ENCODE data around the gene ABCA10.

Gene ABCA10

GRCh38 chr17:69232650-69233049, 4.0 kb upstream of the ABCA10 start:
- DNase-seq (ENCODE audit: insufficient read length, low spot score) (no peak), FAIRE-seq (no peak)
- TF ChIP-seq POU2F2 (IDR thresholded peaks at IDR 0.05; ENCODE audit: low read depth, low read length) (no peak), POLR2AphosphoS5 (IDR thresholded peaks at IDR 0.05; ENCODE audit: low read depth, low read length) (no peak), PAX5 (IDR thresholded peaks at IDR 0.05; ENCODE audit: insufficient read depth, low read length, severe bottlenecking) (no peak), SPI1 (IDR thresholded peaks at IDR 0.05; ENCODE audit: low read depth, low read length) (no peak), TAF1 (IDR thresholded peaks at IDR 0.05; ENCODE audit: low read depth, low read length) (no peak), POLR2A (IDR thresholded peaks at IDR 0.05; ENCODE audit: low read depth, low read length) (no peak)

- no peak for DNase-seq (ENCODE audit: insufficient read length, low spot score)
- no peak for FAIRE-seq
- TF ChIP-seq POLR2AphosphoS5 (IDR thresholded peaks at IDR 0.05; ENCODE audit: low read depth, low read length) (no peak), POU2F2 (IDR thresholded peaks at IDR 0.05; ENCODE audit: low read depth, low read length) (no peak), POLR2A (IDR thresholded peaks at IDR 0.05; ENCODE audit: low read depth, low read length) (no peak), SPI1 (IDR thresholded peaks at IDR 0.05; ENCODE audit: low read depth, low read length) (no peak), PAX5 (IDR thresholded peaks at IDR 0.05; ENCODE audit: insufficient read depth, low read length, severe bottlenecking) (no peak), TAF1 (IDR thresholded peaks at IDR 0.05; ENCODE audit: low read depth, low read length) (no peak)
Measured at GRCh38 chr17:69231521-69231920, 2.9 kb upstream of the ABCA10 start.

- TF ChIP-seq POLR2AphosphoS5 (IDR thresholded peaks at IDR 0.05; ENCODE audit: low read depth, low read length) (no peak), POU2F2 (IDR thresholded peaks at IDR 0.05; ENCODE audit: low read depth, low read length) (no peak), POLR2A (IDR thresholded peaks at IDR 0.05; ENCODE audit: low read depth, low read length) (no peak)
- DNase-seq (ENCODE audit: insufficient read length, low spot score): no peak
- FAIRE-seq: no peak
Measured at GRCh38 chr17:69230939-69231338, 2.3 kb upstream of the ABCA10 start.

GRCh38 chr17:69228018-69228417, 606 bp downstream of the ABCA10 start:
- TF ChIP-seq POLR2AphosphoS5 (IDR thresholded peaks at IDR 0.05; ENCODE audit: low read depth, low read length): no peak
- no peak for TF ChIP-seq POLR2A (IDR thresholded peaks at IDR 0.05; ENCODE audit: low read depth, low read length)
- no peak for TF ChIP-seq TAF1 (IDR thresholded peaks at IDR 0.05; ENCODE audit: low read depth, low read length)
- no peak for TF ChIP-seq POU2F2 (IDR thresholded peaks at IDR 0.05; ENCODE audit: low read depth, low read length)
- no peak for TF ChIP-seq PAX5 (IDR thresholded peaks at IDR 0.05; ENCODE audit: insufficient read depth, low read length, severe bottlenecking)
- no peak for TF ChIP-seq SPI1 (IDR thresholded peaks at IDR 0.05; ENCODE audit: low read depth, low read length)
- DNase-seq (ENCODE audit: insufficient read length, low spot score) (no peak), FAIRE-seq (no peak)

- DNase-seq (ENCODE audit: insufficient read length, low spot score): no peak
- TF ChIP-seq POLR2AphosphoS5 (IDR thresholded peaks at IDR 0.05; ENCODE audit: low read depth, low read length) (no peak), SPI1 (IDR thresholded peaks at IDR 0.05; ENCODE audit: low read depth, low read length) (no peak), PAX5 (IDR thresholded peaks at IDR 0.05; ENCODE audit: insufficient read depth, low read length, severe bottlenecking) (no peak), TAF1 (IDR thresholded peaks at IDR 0.05; ENCODE audit: low read depth, low read length) (no peak), POU2F2 (IDR thresholded peaks at IDR 0.05; ENCODE audit: low read depth, low read length) (no peak), POLR2A (IDR thresholded peaks at IDR 0.05; ENCODE audit: low read depth, low read length) (no peak)
- FAIRE-seq: peak; percentile 5
Measured at GRCh38 chr17:69227541-69227940, 1.1 kb downstream of the ABCA10 start.

- FAIRE-seq (peak; percentile 86), DNase-seq (ENCODE audit: insufficient read length, low spot score) (no peak)
- TF ChIP-seq SPI1 (IDR thresholded peaks at IDR 0.05; ENCODE audit: low read depth, low read length) (peak; percentile 64), POU2F2 (IDR thresholded peaks at IDR 0.05; ENCODE audit: low read depth, low read length) (no peak)
Measured at GRCh38 chr17:69223809-69224208, 4.8 kb downstream of the ABCA10 start.

GRCh38 chr17:69222707-69223258, 5.8 kb downstream of the ABCA10 start:
- no peak for DNase-seq (ENCODE audit: insufficient read length, low spot score)
- no peak for FAIRE-seq
- no peak for TF ChIP-seq SPI1 (IDR thresholded peaks at IDR 0.05; ENCODE audit: low read depth, low read length)
- no peak for TF ChIP-seq POLR2AphosphoS5 (IDR thresholded peaks at IDR 0.05; ENCODE audit: low read depth, low read length)
- TF ChIP-seq TAF1 (IDR thresholded peaks at IDR 0.05; ENCODE audit: low read depth, low read length): no peak
- TF ChIP-seq POLR2A (IDR thresholded peaks at IDR 0.05; ENCODE audit: low read depth, low read length): no peak
- TF ChIP-seq PAX5 (IDR thresholded peaks at IDR 0.05; ENCODE audit: insufficient read depth, low read length, severe bottlenecking): no peak
- no peak for TF ChIP-seq POU2F2 (IDR thresholded peaks at IDR 0.05; ENCODE audit: low read depth, low read length)

GRCh38 chr17:69220098-69220497, 8.5 kb downstream of the ABCA10 start:
- DNase-seq (ENCODE audit: insufficient read length, low spot score) (no peak), FAIRE-seq (no peak)
- TF ChIP-seq SPI1 (IDR thresholded peaks at IDR 0.05; ENCODE audit: low read depth, low read length) (no peak), PAX5 (IDR thresholded peaks at IDR 0.05; ENCODE audit: insufficient read depth, low read length, severe bottlenecking) (no peak), TAF1 (IDR thresholded peaks at IDR 0.05; ENCODE audit: low read depth, low read length) (no peak), POU2F2 (IDR thresholded peaks at IDR 0.05; ENCODE audit: low read depth, low read length) (no peak), POLR2A (IDR thresholded peaks at IDR 0.05; ENCODE audit: low read depth, low read length) (no peak), POLR2AphosphoS5 (IDR thresholded peaks at IDR 0.05; ENCODE audit: low read depth, low read length) (no peak)

GRCh38 chr17:69218986-69219385, 9.6 kb downstream of the ABCA10 start:
- FAIRE-seq: no peak
- no peak for TF ChIP-seq TAF1 (IDR thresholded peaks at IDR 0.05; ENCODE audit: low read depth, low read length)
- TF ChIP-seq POU2F2 (IDR thresholded peaks at IDR 0.05; ENCODE audit: low read depth, low read length): no peak
- TF ChIP-seq POLR2A (IDR thresholded peaks at IDR 0.05; ENCODE audit: low read depth, low read length): no peak
- TF ChIP-seq POLR2AphosphoS5 (IDR thresholded peaks at IDR 0.05; ENCODE audit: low read depth, low read length): no peak
- no peak for TF ChIP-seq SPI1 (IDR thresholded peaks at IDR 0.05; ENCODE audit: low read depth, low read length)
- no peak for TF ChIP-seq PAX5 (IDR thresholded peaks at IDR 0.05; ENCODE audit: insufficient read depth, low read length, severe bottlenecking)
- DNase-seq (ENCODE audit: insufficient read length, low spot score): no peak

- FAIRE-seq (no peak), DNase-seq (ENCODE audit: insufficient read length, low spot score) (no peak)
- TF ChIP-seq POLR2A (IDR thresholded peaks at IDR 0.05; ENCODE audit: low read depth, low read length): no peak
- no peak for TF ChIP-seq PAX5 (IDR thresholded peaks at IDR 0.05; ENCODE audit: insufficient read depth, low read length, severe bottlenecking)
- no peak for TF ChIP-seq SPI1 (IDR thresholded peaks at IDR 0.05; ENCODE audit: low read depth, low read length)
- TF ChIP-seq POLR2AphosphoS5 (IDR thresholded peaks at IDR 0.05; ENCODE audit: low read depth, low read length): no peak
- no peak for TF ChIP-seq TAF1 (IDR thresholded peaks at IDR 0.05; ENCODE audit: low read depth, low read length)
- no peak for TF ChIP-seq POU2F2 (IDR thresholded peaks at IDR 0.05; ENCODE audit: low read depth, low read length)
Measured at GRCh38 chr17:69213059-69213813, 15.4 kb downstream of the ABCA10 start.

All from GM12891 (cell line).